GM18498 (cell line): Measurements from ENCODE around the gene ARID3A.

Experiments
- ATAC-seq: cut with Tn5 transposase; IDR thresholded peaks from one replicate; pipeline ENCODE4 v1.9.1; 2021; ENCODE audit warnings: mild to moderate bottlenecking, moderate library complexity; ENCODE audit not compliant: unreplicated experiment

The ARID3A gene

GRCh38 chr19:911197-912033 is 14.4 kb upstream of the ARID3A start:
- ATAC-seq, result no peak

- ATAC-seq, result peak; percentile 10
Observed at GRCh38 chr19:912181-913079, 13.4 kb upstream of the ARID3A start.

- peak; percentile 64 for ATAC-seq
Observed at GRCh38 chr19:913080-913748, 12.6 kb upstream of the ARID3A start, which contains the start of gene R3HDM4. TSS of gene R3HDM4 (minus strand) at chr19:913219. CDS start at chr19:913157, 62 bp downstream.

GRCh38 chr19:916645-917322 is 9.1 kb upstream of the ARID3A start:
- ATAC-seq, result no peak

GRCh38 chr19:917323-918151 is 8.3 kb upstream of the ARID3A start, which contains the start of gene KISS1R:
TSS of gene KISS1R (plus strand) at chr19:917333. CDS start at chr19:917503, 170 bp downstream.
- ATAC-seq, result no peak

GRCh38 chr19:918152-918437 is 7.7 kb upstream of the ARID3A start:
- ATAC-seq, result no peak

- no peak for ATAC-seq
Observed at GRCh38 chr19:918481-919198, 7.2 kb upstream of the ARID3A start.

GRCh38 chr19:919199-920050 is 6.4 kb upstream of the ARID3A start:
- ATAC-seq, result no peak

- ATAC-seq, result no peak
Observed at GRCh38 chr19:920051-920864, 5.6 kb upstream of the ARID3A start.

GRCh38 chr19:924553-925086 is 1.2 kb upstream of the ARID3A start:
- ATAC-seq, result no peak

GRCh38 chr19:925087-925525 is 729 bp upstream of the ARID3A start:
- peak; percentile 39 for ATAC-seq

- ATAC-seq, result no peak
Observed at GRCh38 chr19:926323-926588, 421 bp downstream of the ARID3A start.

- ATAC-seq, result no peak
Observed at GRCh38 chr19:926589-927350, 935 bp downstream of the ARID3A start.

GRCh38 chr19:927351-927779 is 1.5 kb downstream of the ARID3A start:
- no peak for ATAC-seq

- ATAC-seq, result no peak
Observed at GRCh38 chr19:927780-928401, 2.1 kb downstream of the ARID3A start.
